ENCODE results near the gene BLOC1S6.

The BLOC1S6 gene

DNA sequence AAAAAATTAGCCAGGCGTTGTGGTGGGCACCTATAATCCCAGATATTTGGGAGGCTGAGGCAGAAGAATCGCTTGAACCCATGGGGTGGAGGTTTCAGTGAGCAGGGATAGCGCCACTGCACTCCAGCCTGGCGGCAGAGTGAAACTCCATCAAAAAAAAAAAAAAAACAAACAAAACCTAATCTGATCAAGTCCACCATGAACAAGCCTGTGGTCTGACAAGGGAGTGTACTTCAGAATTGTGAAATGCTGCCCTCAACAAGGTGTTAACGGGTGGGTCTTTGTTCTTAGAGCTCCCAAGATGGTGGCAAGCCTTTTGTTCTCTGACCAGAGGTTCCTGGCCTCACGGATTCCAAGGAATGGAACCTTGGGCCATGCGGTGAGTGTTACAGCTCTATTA, 40.4 kb upstream of the BLOC1S6 start:
- H3K36me3 ChIP-seq (replicated peaks) = no peaks in the 10 kb centered on the region
- in situ Hi-C loops (cut with HindIII; ENCODE audit: low pct_ligation_motif_present, low sequenced_read_pairs) = no loop called here
- no peak overlapping the region for H3K27ac ChIP-seq
- DNase-seq = no peak
- no peaks in the 10 kb centered on the region for H3K27me3 ChIP-seq (replicated peaks)
- H3K4me3 ChIP-seq (ENCODE audit: low read depth, low read length) = no peak overlapping the region
- no peak for TF ChIP-seq CTCF (IDR thresholded peaks at IDR 0.05; ENCODE audit: low read depth, low read length, missing control alignments)

- TF ChIP-seq CTCF (IDR thresholded peaks at IDR 0.05; ENCODE audit: low read depth, low read length, missing control alignments) = no peak
- no peak for DNase-seq
- Histone ChIP-seq H3K27me3 (replicated peaks) (no peaks in the 10 kb centered on the region), H3K27ac (no peak overlapping the region), H3K4me3 (ENCODE audit: low read depth, low read length) (no peak overlapping the region), H3K36me3 (replicated peaks) (no peaks in the 10 kb centered on the region)
- in situ Hi-C loops (cut with HindIII; ENCODE audit: low pct_ligation_motif_present, low sequenced_read_pairs) = no loop called here
Observed at GRCh38 chr15:45548753-45549520, 38.2 kb upstream of the BLOC1S6 start.

DNA sequence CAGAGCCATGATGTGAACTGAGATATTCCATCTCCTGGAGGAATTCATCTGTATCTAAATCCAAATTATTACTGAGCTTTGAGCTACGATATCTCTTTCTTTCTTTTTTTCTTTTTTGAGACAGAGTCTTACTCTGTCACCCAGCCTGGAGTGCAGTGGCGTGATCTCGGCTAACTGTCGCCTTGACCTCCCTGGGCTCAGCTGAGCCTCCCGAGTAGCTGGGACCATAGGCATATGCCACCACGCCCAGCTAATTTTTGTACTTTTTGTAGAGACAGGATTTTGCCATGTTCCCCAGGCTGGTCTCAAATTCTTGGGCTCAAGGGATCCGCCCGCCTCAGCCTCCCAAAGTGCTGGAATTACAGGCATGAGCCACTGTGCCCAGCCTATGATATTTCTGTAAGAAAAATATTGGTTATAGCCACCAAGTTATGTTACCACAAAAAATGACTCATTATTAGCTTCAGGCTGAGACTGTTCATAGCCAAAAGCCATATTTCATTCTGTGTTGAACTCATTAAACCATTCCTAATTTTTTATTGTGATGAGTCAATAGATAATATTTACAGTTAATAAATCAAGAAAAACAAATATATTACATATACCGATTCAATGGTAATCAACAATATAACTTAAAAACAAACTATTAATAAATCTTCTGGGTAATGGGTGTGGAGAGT, 37.5 kb upstream of the BLOC1S6 start:
- peak; percentile 36 for DNase-seq
- in situ Hi-C loops (cut with HindIII; ENCODE audit: low pct_ligation_motif_present, low sequenced_read_pairs) = no loop called here
- TF ChIP-seq CTCF (IDR thresholded peaks at IDR 0.05; ENCODE audit: low read depth, low read length, missing control alignments) = no peak
- Histone ChIP-seq H3K27me3 (replicated peaks) (no peaks in the 10 kb centered on the region), H3K4me3 (ENCODE audit: low read depth, low read length) (no peak overlapping the region), H3K36me3 (replicated peaks) (no peaks in the 10 kb centered on the region), H3K27ac (no peak overlapping the region)

- in situ Hi-C loops (cut with HindIII; ENCODE audit: low pct_ligation_motif_present, low sequenced_read_pairs) = no loop called here
- DNase-seq = peak; percentile 15
- Histone ChIP-seq H3K36me3 (replicated peaks) (no peaks in the 10 kb centered on the region), H3K4me3 (ENCODE audit: low read depth, low read length) (no peak overlapping the region), H3K27me3 (replicated peaks) (no peaks in the 10 kb centered on the region), H3K27ac (peak overlapping the region; percentile 18)
- no peak for TF ChIP-seq CTCF (IDR thresholded peaks at IDR 0.05; ENCODE audit: low read depth, low read length, missing control alignments)
Observed at GRCh38 chr15:45550436-45550835, 36.7 kb upstream of the BLOC1S6 start.

DNA sequence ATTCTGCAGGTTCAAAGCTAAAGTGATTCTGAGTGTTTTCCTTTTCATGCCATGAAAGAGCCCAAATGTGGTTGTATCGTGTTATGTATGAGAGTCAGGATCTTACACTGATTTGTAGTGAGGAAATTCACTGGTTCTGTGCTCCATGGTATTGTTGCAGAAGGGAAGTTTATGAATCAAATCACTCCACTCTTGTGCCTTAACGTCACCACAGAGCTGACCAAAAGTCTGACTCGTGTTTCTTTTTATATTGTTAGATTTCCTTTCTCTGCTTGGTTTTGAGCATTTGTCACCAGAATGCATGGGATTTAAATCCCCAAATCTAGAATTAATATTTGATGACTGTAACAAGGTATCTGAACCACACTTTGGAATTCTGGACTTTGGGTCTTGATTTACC, 35.5 kb upstream of the BLOC1S6 start:
- no peaks in the 10 kb centered on the region for H3K27me3 ChIP-seq (replicated peaks)
- in situ Hi-C loops (cut with HindIII; ENCODE audit: low pct_ligation_motif_present, low sequenced_read_pairs) = no loop called here

More for the DNA sequence above, 35.5 kb upstream of the BLOC1S6 start:
- no peak for DNase-seq
- H3K4me3 ChIP-seq (ENCODE audit: low read depth, low read length) = no peak overlapping the region
- H3K36me3 ChIP-seq (replicated peaks) = no peaks in the 10 kb centered on the region
- no peak overlapping the region for H3K27ac ChIP-seq
- TF ChIP-seq CTCF (IDR thresholded peaks at IDR 0.05; ENCODE audit: low read depth, low read length, missing control alignments) = no peak

Measured in brain microvascular endothelial cell (primary cell).